Lower leg skin (tissue), 3 donors: Measurements from ENCODE around the gene SORT1.

Experiments
- POLR2A ChIP-seq, 2 donors: fragments of 450-650 bp; IDR thresholded peaks; one replicate each; pipeline ENCODE4 v1.6.1; 2016 to 2017; ENCODE audit warnings: antibody characterized with exemption in 2 of 2, mild to moderate bottlenecking in 1 of 2, moderate library complexity in 1 of 2
- TF ChIP-seq, protein P1 (sequence below), 3 donors: fragments of 450-650 bp; IDR thresholded peaks; one replicate each; pipeline ENCODE4 v1.5.1; 2016; ENCODE audit warnings: antibody characterized with exemption in 3 of 3, mild to moderate bottlenecking in 3 of 3, moderate library complexity in 2 of 3

DNA sequence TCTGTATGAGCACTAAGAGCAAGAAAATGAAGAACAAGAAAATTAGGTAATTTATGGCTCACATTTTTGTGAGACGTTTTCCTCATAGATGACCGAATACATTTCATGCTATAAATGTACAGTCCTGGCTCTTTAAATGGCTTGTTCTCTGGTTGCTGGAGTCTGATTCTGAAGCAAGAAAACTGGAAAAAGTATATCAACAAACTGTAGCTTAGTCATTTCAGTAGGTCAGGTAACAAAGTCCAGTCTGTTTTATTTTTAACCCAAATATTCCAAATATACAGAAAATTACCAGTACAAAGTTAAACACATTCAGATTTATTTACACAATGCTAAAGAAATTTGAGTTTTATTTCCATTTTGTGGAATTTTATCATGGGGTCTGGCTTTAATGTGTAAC, 88.4 kb downstream of the SORT1 start:
- TF ChIP-seq, protein P1, sequence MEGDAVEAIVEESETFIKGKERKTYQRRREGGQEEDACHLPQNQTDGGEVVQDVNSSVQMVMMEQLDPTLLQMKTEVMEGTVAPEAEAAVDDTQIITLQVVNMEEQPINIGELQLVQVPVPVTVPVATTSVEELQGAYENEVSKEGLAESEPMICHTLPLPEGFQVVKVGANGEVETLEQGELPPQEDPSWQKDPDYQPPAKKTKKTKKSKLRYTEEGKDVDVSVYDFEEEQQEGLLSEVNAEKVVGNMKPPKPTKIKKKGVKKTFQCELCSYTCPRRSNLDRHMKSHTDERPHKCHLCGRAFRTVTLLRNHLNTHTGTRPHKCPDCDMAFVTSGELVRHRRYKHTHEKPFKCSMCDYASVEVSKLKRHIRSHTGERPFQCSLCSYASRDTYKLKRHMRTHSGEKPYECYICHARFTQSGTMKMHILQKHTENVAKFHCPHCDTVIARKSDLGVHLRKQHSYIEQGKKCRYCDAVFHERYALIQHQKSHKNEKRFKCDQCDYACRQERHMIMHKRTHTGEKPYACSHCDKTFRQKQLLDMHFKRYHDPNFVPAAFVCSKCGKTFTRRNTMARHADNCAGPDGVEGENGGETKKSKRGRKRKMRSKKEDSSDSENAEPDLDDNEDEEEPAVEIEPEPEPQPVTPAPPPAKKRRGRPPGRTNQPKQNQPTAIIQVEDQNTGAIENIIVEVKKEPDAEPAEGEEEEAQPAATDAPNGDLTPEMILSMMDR (IDR thresholded peaks at IDR 0.05): no peak
- no peak for TF ChIP-seq POLR2A (IDR thresholded peaks at IDR 0.05)
